ENCODE measurements around the gene CENATAC.
A peak's percentile ranks its signal among the peaks of the same experiment; 100 is the strongest.

DNA sequence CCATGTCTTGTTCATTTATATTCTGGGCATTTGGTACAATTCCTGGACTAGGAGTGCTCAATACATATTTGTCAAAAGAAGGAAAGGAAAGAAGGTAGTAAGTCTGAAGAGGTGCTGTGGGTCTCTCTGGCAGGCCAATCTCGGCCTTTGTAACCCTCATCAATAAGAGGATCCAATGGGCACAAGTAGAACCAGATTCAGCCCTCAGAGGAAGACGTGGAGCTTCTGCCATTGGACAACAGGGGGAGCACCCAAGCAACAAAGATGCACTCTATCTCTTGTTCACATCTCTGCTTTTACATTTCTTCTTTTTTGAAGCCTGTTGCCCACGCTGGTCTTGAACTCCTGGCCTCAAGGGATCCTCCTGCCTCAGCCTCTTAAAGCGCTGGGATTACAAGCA is 67.4 kb downstream of the CENATAC start:
- TF ChIP-seq EZH2phosphoT487 (IDR thresholded peaks at IDR 0.05; ENCODE audit: borderline replicate concordance, low read depth, low read length) (no peak), CTCF (conservative IDR thresholded peaks at IDR 0.05; ENCODE audit: low read length) (peak; percentile 83)
